DOHH2 (cell line): ENCODE results near the gene SPTBN2.

Source experiments
- H3F3A ChIP-seq: fragments of 200-600 bp; sonication (generic), shearing (Covaris generic); 2 replicates; pipeline ENCODE4 v1.6.0; 2016; ENCODE audit warnings: antibody characterized with exemption, mild to moderate bottlenecking; ENCODE audit not compliant: control insufficient read depth, insufficient read depth
- H3K27ac ChIP-seq: fragments of 200-600 bp; sonication (generic); 2 replicates; pipeline ENCODE4 v1.5.1; 2014; ENCODE audit warnings: low read depth, mild to moderate bottlenecking, low read length, moderate library complexity
- H3K27me3 ChIP-seq: fragments of 200-600 bp; sonication (generic); 2 replicates; pipeline ENCODE4 v1.6.1; 2014; ENCODE audit warnings: mild to moderate bottlenecking, low read length, mixed read lengths; ENCODE audit not compliant: control insufficient read depth
- H3K36me3 ChIP-seq: fragments of 200-600 bp; sonication (generic); 2 replicates; pipeline ENCODE4 v1.6.1; 2014; ENCODE audit warnings: mild to moderate bottlenecking, low read length, moderate library complexity, mixed read lengths; ENCODE audit not compliant: control insufficient read depth
- H3K4me1 ChIP-seq: fragments of 200-600 bp; sonication (generic); 2 replicates; pipeline ENCODE4 v1.6.1; 2014; ENCODE audit warnings: mild to moderate bottlenecking, low read length, mixed read lengths; ENCODE audit not compliant: control insufficient read depth
- H3K4me2 ChIP-seq: fragments of 200-600 bp; sonication (generic); 2 replicates; pipeline ENCODE4 v1.6.0; 2014; ENCODE audit warnings: mild to moderate bottlenecking, low read length, moderate library complexity
- H3K4me3 ChIP-seq: fragments of 200-600 bp; sonication (generic); 2 replicates; pipeline ENCODE4 v1.5.1; 2014; ENCODE audit warnings: mild to moderate bottlenecking, low read length, mixed read lengths
- H3K79me2 ChIP-seq: fragments of 200-600 bp; sonication (generic); 2 replicates; pipeline ENCODE4 v1.6.1; 2014; ENCODE audit warnings: mild to moderate bottlenecking, low read length, mixed read lengths; ENCODE audit not compliant: control insufficient read depth
- H3K9me2 ChIP-seq: fragments of 200-600 bp; sonication (generic); replicated peaks from 2 replicates; pipeline ENCODE4 v1.6.1; 2014; ENCODE audit warnings: mild to moderate bottlenecking, low read length, mixed read lengths; ENCODE audit not compliant: control insufficient read depth
- H3K9me3 ChIP-seq: fragments of 200-600 bp; sonication (generic); 2 replicates; pipeline ENCODE4 v1.6.1; 2014; ENCODE audit warnings: antibody characterized with exemption, low read length, mixed read lengths; ENCODE audit not compliant: control insufficient read depth, insufficient read depth
- H4K20me1 ChIP-seq: fragments of 200-600 bp; sonication (generic); 2 replicates; pipeline ENCODE4 v1.6.0; 2014; ENCODE audit warnings: low read depth, mild to moderate bottlenecking, antibody characterized with exemption, low read length, moderate library complexity; ENCODE audit not compliant: control insufficient read depth, insufficient read depth
- EZH2phosphoT487 ChIP-seq: fragments of 200-600 bp; sonication (generic); IDR thresholded peaks from 2 replicates; pipeline ENCODE4 v1.6.1; 2017; ENCODE audit warnings: borderline replicate concordance, mild to moderate bottlenecking, antibody characterized with exemption, low read length, moderate library complexity, mixed read lengths
- TF ChIP-seq, protein P1 (sequence below): fragments of 200-600 bp; sonication (generic); IDR thresholded peaks from one replicate; pipeline ENCODE4 v1.5.1; 2014; ENCODE audit warnings: antibody characterized with exemption, mild to moderate bottlenecking, low read depth, low read length; ENCODE audit not compliant: poor library complexity, severe bottlenecking

SPTBN2 gene

DNA sequence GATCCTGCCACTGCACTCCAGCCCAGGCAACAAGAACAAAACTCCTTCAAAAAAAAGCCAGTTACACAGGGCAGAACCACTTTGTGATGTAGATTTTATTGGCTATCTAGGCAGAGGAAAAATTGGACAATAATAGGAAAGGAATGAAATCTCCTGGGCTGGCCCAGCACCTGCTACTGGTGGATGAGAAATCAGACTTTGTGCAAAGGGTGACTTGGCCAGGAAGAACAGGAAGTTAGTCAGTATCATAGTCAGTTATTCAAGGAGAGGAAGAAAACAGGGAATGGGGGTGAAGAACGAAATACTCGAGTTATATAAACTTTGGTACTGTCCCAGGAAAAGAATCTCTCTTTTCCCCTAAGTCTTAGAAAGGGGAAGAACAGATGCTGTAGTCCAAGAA lies 11.0 kb upstream of the SPTBN2 start:
- Histone ChIP-seq H3K4me1 (peaks cover 10% of the 10 kb centered on the region), H3K4me2 (no peak overlapping the region), H3K4me3 (no peak overlapping the region), H3K27me3 (no peaks in the 10 kb centered on the region), H4K20me1 (no peaks in the 10 kb centered on the region), H3K36me3 (no peaks in the 10 kb centered on the region; the same call in 1 of the 2 replicates), H3K9me3 (peaks cover 17% of the 10 kb centered on the region; the same call in 1 of the 2 replicates), H3F3A (no peaks in the 10 kb centered on the region), H3K9me2 (no peaks in the 10 kb centered on the region), H3K79me2 (peaks cover 15% of the 10 kb centered on the region), H3K27ac (no peak overlapping the region)
- no peak for TF ChIP-seq EZH2phosphoT487
- TF ChIP-seq, protein P1, sequence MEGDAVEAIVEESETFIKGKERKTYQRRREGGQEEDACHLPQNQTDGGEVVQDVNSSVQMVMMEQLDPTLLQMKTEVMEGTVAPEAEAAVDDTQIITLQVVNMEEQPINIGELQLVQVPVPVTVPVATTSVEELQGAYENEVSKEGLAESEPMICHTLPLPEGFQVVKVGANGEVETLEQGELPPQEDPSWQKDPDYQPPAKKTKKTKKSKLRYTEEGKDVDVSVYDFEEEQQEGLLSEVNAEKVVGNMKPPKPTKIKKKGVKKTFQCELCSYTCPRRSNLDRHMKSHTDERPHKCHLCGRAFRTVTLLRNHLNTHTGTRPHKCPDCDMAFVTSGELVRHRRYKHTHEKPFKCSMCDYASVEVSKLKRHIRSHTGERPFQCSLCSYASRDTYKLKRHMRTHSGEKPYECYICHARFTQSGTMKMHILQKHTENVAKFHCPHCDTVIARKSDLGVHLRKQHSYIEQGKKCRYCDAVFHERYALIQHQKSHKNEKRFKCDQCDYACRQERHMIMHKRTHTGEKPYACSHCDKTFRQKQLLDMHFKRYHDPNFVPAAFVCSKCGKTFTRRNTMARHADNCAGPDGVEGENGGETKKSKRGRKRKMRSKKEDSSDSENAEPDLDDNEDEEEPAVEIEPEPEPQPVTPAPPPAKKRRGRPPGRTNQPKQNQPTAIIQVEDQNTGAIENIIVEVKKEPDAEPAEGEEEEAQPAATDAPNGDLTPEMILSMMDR, result no peak

DNA sequence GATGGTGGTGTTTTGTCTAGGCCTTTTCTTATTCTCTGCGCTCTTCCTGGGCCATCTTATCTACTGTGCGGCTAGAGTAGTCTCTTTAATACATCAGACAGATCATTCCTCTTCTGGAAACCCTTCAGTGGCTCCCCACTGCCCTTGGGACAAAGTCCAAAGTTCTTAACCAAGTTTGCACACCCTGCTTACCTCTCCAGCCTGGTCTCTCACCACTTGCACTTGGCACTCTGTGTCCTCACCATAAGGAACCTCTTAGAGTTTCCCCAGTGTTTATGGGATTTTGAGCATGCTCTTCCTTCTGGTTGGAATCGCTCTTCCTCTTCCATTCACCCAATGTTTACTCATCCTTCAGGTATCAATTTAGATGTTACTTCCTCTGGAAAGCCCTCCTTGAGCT lies 5.2 kb upstream of the SPTBN2 start:
- TF ChIP-seq EZH2phosphoT487, result no peak
- TF ChIP-seq, protein P1, result no peak
- H3K27me3 ChIP-seq, result no peaks in the 10 kb centered on the region

DNA sequence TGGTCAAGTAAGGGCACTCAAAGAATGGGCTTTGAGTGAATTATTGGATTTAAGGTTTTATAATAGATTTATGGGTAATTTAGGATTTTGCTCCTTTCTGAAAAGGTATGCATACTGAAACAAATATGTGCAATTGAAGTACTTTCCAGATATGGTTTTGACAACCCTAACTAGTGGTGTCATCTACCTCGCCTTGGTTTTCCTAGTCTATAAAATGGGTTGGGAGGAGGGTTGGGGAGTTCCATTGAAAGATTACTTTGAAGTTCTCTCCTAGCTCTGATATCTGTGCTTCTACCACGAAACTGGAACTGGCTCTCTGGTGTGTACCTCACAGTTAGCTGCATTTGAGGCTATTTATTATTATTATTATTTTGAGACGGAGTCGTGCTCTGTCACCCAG lies 431 bp upstream of the SPTBN2 start:
- Histone ChIP-seq H3K4me1 (peaks cover 40% of the 10 kb centered on the region), H3K4me3 (no peak overlapping the region), H3K36me3 (peaks cover 6% of the 10 kb centered on the region; the same call in 1 of the 2 replicates), H3F3A (peaks cover 6% of the 10 kb centered on the region; the same call in 1 of the 2 replicates), H3K79me2 (peaks cover 30% of the 10 kb centered on the region), H3K27me3 (peaks cover 3% of the 10 kb centered on the region; the same call in 1 of the 2 replicates), H4K20me1 (no peaks in the 10 kb centered on the region), H3K9me3 (no peaks in the 10 kb centered on the region), H3K4me2 (no peak overlapping the region), H3K9me2 (no peaks in the 10 kb centered on the region), H3K27ac (no peak overlapping the region)
- TF ChIP-seq, protein P1, result no peak
- TF ChIP-seq EZH2phosphoT487, result no peak

More for the DNA sequence above, 5.2 kb upstream of the SPTBN2 start:
- no peaks in the 10 kb centered on the region for H3K79me2 ChIP-seq
- no peaks in the 10 kb centered on the region for H3K36me3 ChIP-seq
- peaks cover 23% of the 10 kb centered on the region for H3K4me1 ChIP-seq
- H4K20me1 ChIP-seq, result no peaks in the 10 kb centered on the region
- H3K27ac ChIP-seq, result no peak overlapping the region
- no peaks in the 10 kb centered on the region for H3K9me3 ChIP-seq
- no peak overlapping the region for H3K4me3 ChIP-seq
- peaks cover 6% of the 10 kb centered on the region; the same call in 1 of the 2 replicates for H3F3A ChIP-seq
- H3K4me2 ChIP-seq, result no peak overlapping the region
- H3K9me2 ChIP-seq, result no peaks in the 10 kb centered on the region
